HepG2 (cell line): Measurements from ENCODE around the gene RSAD2. TPM values are rescaled to one million over a fixed set of nuclear protein-coding genes. Genes with fewer than 3 reads are reported as not detected.

Experiments
- ADNP ChIP-seq: sonication (generic); formaldehyde crosslinking; IDR thresholded peaks from 2 replicates; pipeline ENCODE4 v1.4.0; 2020; ENCODE audit warnings: missing genetic modification reagents
- ATF6 ChIP-seq: sonication (generic); formaldehyde crosslinking; conservative IDR thresholded peaks from 2 replicates; pipeline ENCODE4 v1.4.0; 2020; ENCODE audit warnings: missing genetic modification reagents
- CEBPB ChIP-seq: IDR thresholded peaks from 2 replicates; pipeline ENCODE4 v1.6.1; 2011; ENCODE audit warnings: low read depth, low read length, improper control_type of control experiment, borderline replicate concordance
- CREBL2 ChIP-seq: sonication (generic); formaldehyde crosslinking; IDR thresholded peaks from 2 replicates; pipeline ENCODE4 v1.8.1; 2023; ENCODE audit warnings: missing genetic modification reagents, mild to moderate bottlenecking, borderline replicate concordance
- GTF3A ChIP-seq: sonication (generic); formaldehyde crosslinking; conservative IDR thresholded peaks from 2 replicates; pipeline ENCODE4 v1.4.0; 2020; ENCODE audit warnings: mild to moderate bottlenecking, missing genetic modification reagents
- HES4 ChIP-seq: sonication (generic); formaldehyde crosslinking; IDR thresholded peaks from 2 replicates; pipeline ENCODE4 v1.9.0; 2021; ENCODE audit warnings: mild to moderate bottlenecking, missing genetic modification reagents, borderline replicate concordance
- HOXA3 ChIP-seq: sonication (generic); formaldehyde crosslinking; IDR thresholded peaks from 2 replicates; pipeline ENCODE4 v1.5.0; 2020; ENCODE audit warnings: missing genetic modification reagents
- MAZ ChIP-seq, 2 experiments: sonication (generic) in 1 of 2; formaldehyde crosslinking in 1 of 2; IDR thresholded peaks; 2 replicates each; pipeline versions ENCODE4 v1.5.0 to v1.6.1; 2012 to 2020; ENCODE audit warnings: low read depth in 2 of 2, mild to moderate bottlenecking in 2 of 2, borderline replicate concordance in 1 of 2, improper control_type of control experiment in 1 of 2, low read length in 1 of 2, missing genetic modification reagents in 1 of 2, moderate library complexity in 1 of 2
- MNT ChIP-seq: fragments of 450-650 bp; IDR thresholded peaks from 2 replicates; pipeline ENCODE4 v1.6.1; 2016
- MYNN ChIP-seq: sonication (generic); formaldehyde crosslinking; IDR thresholded peaks from 2 replicates; pipeline ENCODE4 v1.4.0; 2020; ENCODE audit warnings: mild to moderate bottlenecking, low read depth, missing genetic modification reagents
- RNF2 ChIP-seq: fragments of 450-650 bp; conservative IDR thresholded peaks from 2 replicates; pipeline ENCODE4 v1.6.1; 2016; ENCODE audit warnings: low read depth
- ZBTB25 ChIP-seq: IDR thresholded peaks from 2 replicates; pipeline ENCODE4 v1.6.1; 2018; ENCODE audit warnings: missing genetic modification reagents
- ZNF317 ChIP-seq: sonication (generic); formaldehyde crosslinking; IDR thresholded peaks from 2 replicates; pipeline ENCODE4 v1.5.0; 2020; ENCODE audit warnings: mild to moderate bottlenecking, missing genetic modification reagents
- ZNF569 ChIP-seq: sonication (generic); formaldehyde crosslinking; IDR thresholded peaks from 2 replicates; pipeline ENCODE4 v1.5.0; 2020; ENCODE audit warnings: mild to moderate bottlenecking, missing genetic modification reagents, moderate library complexity, borderline replicate concordance
- ZNF777 ChIP-seq: sonication (generic); formaldehyde crosslinking; IDR thresholded peaks from 2 replicates; pipeline ENCODE4 v1.4.0; 2020; ENCODE audit warnings: missing genetic modification reagents
- ZSCAN31 ChIP-seq: sonication (generic); formaldehyde crosslinking; IDR thresholded peaks from 2 replicates; pipeline ENCODE4 v1.5.0; 2020; ENCODE audit warnings: low read depth, mild to moderate bottlenecking, missing genetic modification reagents
- polyA plus RNA-seq, 8 experiments: library from polyadenylated mRNA; depleted of rRNA in 3 of 8; stranded (reverse) in 7 of 8; unstranded in 1 of 8; fragments of >200 nt; fragmentation: Illumina TruSeq in 4 of 8; extraction: Trizol in 4 of 8; gene quantifications; 2 replicates each; pipeline versions ENCODE4 v1.2.1 to v1.2.3, GENCODE V29; 2011 to 2016; ENCODE audit warnings: low read depth in 4 of 8, missing spikeins in 1 of 8, mixed read lengths in 1 of 8; ENCODE audit not compliant: insufficient read depth in 1 of 8
- total RNA-seq, 5 experiments: library from RNA; depleted of rRNA; stranded (reverse); fragments of >200 nt; fragmentation: Illumina TruSeq; extraction: Trizol; gene quantifications; 2 replicates each; pipeline ENCODE4 v1.2.3, GENCODE V29; 2016; ENCODE audit warnings: low read depth in 1 of 5
- TF ChIP-seq, protein P1 (sequence below): sonication (generic); formaldehyde crosslinking; IDR thresholded peaks from 2 replicates; pipeline ENCODE4 v1.5.0; 2020; ENCODE audit warnings: mild to moderate bottlenecking, missing genetic modification reagents, moderate library complexity
- TF ChIP-seq, protein P2 (sequence below): IDR thresholded peaks from 2 replicates; pipeline ENCODE4 v1.6.1; 2016; ENCODE audit warnings: missing genetic modification reagents, missing compliant biosample characterization
- TF ChIP-seq, protein P3 (sequence below): sonication (generic); IDR thresholded peaks from 2 replicates; pipeline ENCODE4 v1.6.1; 2016; ENCODE audit warnings: low read depth, borderline replicate concordance

The RSAD2 gene
- total and polyA plus RNA-seq, 2 of the 13 experiments (the other 11 are each of a cell fraction or from before 2014, with no cell fraction given) = 0.11 TPM; not detected in 1

- no peak for TF ChIP-seq ATF6 (CRISPR knock-in tag)
- peak; percentile 88 for TF ChIP-seq ZNF777 (CRISPR knock-in tag)
- TF ChIP-seq, protein P1, sequence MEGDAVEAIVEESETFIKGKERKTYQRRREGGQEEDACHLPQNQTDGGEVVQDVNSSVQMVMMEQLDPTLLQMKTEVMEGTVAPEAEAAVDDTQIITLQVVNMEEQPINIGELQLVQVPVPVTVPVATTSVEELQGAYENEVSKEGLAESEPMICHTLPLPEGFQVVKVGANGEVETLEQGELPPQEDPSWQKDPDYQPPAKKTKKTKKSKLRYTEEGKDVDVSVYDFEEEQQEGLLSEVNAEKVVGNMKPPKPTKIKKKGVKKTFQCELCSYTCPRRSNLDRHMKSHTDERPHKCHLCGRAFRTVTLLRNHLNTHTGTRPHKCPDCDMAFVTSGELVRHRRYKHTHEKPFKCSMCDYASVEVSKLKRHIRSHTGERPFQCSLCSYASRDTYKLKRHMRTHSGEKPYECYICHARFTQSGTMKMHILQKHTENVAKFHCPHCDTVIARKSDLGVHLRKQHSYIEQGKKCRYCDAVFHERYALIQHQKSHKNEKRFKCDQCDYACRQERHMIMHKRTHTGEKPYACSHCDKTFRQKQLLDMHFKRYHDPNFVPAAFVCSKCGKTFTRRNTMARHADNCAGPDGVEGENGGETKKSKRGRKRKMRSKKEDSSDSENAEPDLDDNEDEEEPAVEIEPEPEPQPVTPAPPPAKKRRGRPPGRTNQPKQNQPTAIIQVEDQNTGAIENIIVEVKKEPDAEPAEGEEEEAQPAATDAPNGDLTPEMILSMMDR (CRISPR knock-in tag) = peak; percentile 21; the same call in 1 of the 2 replicates
- peak; percentile 32; the same call in 1 of the 2 replicates for TF ChIP-seq ZSCAN31 (CRISPR knock-in tag)
- no peak for TF ChIP-seq ZNF569
- no peak for TF ChIP-seq MAZ (IDR thresholded peaks at IDR 0.05; ENCODE audit: borderline replicate concordance, low read depth, low read length)
- TF ChIP-seq MAZ (CRISPR knock-in tag; IDR thresholded peaks at IDR 0.05; ENCODE audit: low read depth) = peak; percentile 54
- TF ChIP-seq ADNP (CRISPR knock-in tag) = peak; percentile 25; the same call in 1 of the 2 replicates
- no peak for TF ChIP-seq ZBTB25 (CRISPR knock-in tag)
- TF ChIP-seq, protein P2, sequence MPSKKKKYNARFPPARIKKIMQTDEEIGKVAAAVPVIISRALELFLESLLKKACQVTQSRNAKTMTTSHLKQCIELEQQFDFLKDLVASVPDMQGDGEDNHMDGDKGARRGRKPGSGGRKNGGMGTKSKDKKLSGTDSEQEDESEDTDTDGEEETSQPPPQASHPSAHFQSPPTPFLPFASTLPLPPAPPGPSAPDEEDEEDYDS = no peak
- TF ChIP-seq ZNF317 (CRISPR knock-in tag) = 0 out of 2 replicates have a peak, but pooled peaks have one; percentile 51
- no peak for TF ChIP-seq MYNN (CRISPR knock-in tag)
- peak; percentile 13 for TF ChIP-seq HOXA3 (CRISPR knock-in tag)
- peak; percentile 90 for TF ChIP-seq RNF2
- TF ChIP-seq GTF3A = no peak
- peak; percentile 62; the same call in 1 of the 2 replicates for TF ChIP-seq HES4 (CRISPR knock-in tag)
- TF ChIP-seq, protein P3, sequence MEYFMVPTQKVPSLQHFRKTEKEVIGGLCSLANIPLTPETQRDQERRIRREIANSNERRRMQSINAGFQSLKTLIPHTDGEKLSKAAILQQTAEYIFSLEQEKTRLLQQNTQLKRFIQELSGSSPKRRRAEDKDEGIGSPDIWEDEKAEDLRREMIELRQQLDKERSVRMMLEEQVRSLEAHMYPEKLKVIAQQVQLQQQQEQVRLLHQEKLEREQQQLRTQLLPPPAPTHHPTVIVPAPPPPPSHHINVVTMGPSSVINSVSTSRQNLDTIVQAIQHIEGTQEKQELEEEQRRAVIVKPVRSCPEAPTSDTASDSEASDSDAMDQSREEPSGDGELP = no peak
- no peak for TF ChIP-seq CEBPB
- 0 out of 2 replicates have a peak, but pooled peaks have one; percentile 35 for TF ChIP-seq CREBL2
- no peak for TF ChIP-seq MNT
Measured at GRCh38 chr2:6865346-6866274, 12.0 kb upstream of the RSAD2 start, which contains the start of gene CMPK2 (continued).
